HG02885 (cell line): ENCODE results near the gene PPP1R12B.
"Not testable (repeated sequence)": the region's sequence is repeated elsewhere in the genome, so short reads cannot be mapped to it uniquely, and the experiment has no call there.

Source experiments
- ATAC-seq: cut with Tn5 transposase; IDR thresholded peaks from one replicate; pipeline ENCODE4 v1.9.1; 2021; ENCODE audit warnings: mild to moderate bottlenecking; ENCODE audit not compliant: unreplicated experiment, poor library complexity

The PPP1R12B gene

DNA sequence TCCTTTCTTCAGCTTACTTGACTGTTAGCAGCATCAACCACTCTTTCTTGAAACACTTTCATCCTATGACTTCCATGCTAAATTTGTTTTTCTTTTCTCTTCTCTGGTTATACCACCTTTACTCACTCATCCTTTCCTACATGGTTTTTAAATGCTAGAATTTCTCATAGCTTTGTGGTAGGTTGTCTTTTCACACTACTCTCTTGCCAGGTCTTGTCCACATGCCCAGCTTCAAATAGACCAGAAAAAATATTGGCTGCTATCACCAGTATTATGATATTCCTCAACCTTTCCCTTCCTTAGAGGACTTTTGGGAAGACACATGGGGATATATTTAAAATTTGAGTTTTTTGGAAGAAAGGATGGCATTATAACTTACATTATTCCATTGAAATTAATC, 48.8 kb downstream of the PPP1R12B start:
- ATAC-seq: no peak

DNA sequence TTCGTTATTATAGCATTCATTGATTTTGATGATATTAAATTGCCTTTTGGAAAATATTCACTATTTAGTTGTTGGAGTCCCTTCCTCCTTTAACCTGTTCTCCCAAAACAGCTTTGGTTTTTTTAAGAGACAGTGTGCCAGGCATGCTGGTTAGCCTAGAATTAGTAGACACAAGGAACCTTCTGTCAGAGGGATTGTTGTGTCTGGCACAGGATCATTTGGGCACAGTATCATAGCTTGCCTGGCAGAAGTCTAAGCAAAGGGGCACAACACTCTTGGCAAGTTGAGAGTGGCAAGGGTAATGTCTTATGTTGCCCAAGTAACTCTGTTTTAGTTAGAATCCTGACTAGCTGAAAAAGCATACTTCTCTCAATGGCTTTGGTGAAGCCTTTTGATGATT, 49.9 kb downstream of the PPP1R12B start:
- ATAC-seq: not testable (repeated sequence)

DNA sequence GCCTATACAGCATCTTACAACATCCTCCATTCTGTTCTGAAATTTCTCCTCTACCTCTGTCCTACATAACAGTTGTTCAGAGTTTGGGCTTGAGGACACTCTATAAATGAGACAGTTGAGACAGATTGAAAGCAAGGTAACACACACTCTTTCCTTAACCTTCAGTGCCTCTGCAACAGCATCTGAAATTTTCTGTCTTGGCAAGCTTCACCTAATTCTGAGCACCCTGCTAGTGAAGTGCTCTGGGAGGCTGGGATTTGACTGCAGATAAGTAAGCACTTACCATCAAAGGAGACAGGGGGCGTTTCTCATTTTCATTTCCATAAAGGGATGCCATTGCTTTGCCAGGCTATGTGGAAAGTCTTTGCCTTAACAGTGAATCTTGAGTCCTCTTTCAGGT, 53.3 kb downstream of the PPP1R12B start:
- ATAC-seq: not testable (repeated sequence)

DNA sequence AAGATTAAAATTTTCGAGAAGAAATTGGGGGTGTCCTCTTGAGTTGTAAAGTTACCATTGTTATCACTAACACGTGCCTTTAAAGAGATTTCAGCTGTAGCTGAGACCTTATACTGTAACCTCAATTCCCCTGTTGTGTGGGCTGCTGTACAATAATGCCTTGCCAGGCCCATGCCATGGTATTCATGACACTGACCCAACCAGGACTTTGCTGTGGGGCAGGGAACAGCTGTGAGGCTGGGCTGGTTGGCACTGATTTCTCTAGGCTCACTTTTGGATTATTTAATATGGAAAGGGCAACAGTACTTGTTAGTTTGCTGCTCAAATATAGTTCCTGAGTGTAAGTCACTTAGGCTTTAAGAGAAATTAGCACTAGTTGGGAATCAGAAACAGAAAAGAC, 54.9 kb downstream of the PPP1R12B start:
- not testable (repeated sequence) for ATAC-seq

DNA sequence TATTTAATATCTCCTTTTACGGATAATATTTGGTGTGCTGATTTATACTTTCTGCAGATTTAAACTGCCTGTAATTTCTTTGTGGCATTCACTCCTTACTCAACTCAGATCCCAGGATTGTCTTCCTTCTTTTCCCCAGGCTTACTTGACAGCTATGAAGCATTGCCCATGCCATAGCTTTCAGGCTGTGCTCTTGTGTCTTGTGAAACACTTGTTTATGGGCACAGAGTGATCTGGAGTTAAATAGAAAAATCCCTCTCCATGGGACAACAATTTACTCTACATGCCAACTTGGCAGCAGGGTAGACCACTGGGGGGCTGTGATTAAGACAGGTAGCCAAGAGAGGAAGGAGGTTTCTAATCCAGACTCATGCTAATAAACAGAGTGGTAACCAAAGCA, 57.4 kb downstream of the PPP1R12B start:
- no peak for ATAC-seq

DNA sequence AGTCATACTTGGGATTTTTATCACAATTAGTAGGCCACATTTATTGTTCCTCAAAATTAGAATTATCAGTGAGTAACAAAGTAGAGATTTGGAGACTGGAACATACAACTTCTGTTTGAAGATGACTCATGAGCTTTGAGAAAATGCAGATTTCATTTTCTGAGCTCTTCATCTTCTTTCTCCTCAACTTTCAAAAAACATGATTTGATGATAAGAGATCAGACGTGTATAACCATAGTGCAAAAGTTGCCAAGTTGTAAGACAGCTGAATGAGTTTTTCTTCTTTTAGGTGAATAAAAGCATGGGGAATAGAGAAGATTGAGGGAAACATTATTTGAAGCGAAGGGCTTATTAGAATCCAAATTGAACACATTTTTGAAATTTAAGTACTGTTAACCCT, 58.4 kb downstream of the PPP1R12B start:
- not testable (repeated sequence) for ATAC-seq

DNA sequence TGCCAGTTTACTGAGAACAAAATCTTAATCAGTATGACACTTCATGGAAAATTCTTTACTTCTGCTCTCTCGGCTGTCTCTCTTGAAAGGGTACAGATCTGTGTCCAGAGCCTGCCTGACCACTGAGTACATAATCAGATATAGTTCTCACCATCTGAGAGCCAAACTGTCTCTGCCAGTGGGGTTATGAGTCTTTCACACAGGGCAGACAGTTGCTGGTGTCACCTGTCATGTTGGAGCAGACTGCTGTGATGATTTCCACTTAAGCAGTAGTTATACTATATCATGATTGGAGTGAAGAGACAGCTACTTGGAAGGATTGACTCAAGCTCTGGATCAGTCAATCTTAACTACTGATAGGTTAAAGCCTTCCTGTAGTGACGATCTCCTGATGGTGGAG, 58.9 kb downstream of the PPP1R12B start:
- ATAC-seq: not testable (repeated sequence)

DNA sequence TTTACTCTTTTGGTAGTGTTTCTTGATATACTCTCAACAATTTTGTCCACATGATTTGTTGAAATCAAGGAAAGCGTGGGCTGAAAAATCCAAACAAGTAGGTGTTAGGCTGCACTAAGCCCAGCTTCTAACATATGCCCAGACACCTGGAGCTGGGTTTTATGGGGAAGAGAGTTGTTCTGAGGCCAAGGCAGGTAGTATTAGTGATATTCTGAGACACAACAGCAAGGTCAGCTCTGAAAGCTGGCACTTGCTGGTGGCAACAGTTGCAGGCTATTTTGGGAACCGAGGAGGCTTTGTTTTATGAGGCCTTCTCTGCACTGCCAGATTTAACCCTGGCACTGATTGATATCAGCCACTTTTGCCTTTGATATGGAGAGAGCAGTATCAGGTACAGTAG, 61.8 kb downstream of the PPP1R12B start:
- ATAC-seq: not testable (repeated sequence)

DNA sequence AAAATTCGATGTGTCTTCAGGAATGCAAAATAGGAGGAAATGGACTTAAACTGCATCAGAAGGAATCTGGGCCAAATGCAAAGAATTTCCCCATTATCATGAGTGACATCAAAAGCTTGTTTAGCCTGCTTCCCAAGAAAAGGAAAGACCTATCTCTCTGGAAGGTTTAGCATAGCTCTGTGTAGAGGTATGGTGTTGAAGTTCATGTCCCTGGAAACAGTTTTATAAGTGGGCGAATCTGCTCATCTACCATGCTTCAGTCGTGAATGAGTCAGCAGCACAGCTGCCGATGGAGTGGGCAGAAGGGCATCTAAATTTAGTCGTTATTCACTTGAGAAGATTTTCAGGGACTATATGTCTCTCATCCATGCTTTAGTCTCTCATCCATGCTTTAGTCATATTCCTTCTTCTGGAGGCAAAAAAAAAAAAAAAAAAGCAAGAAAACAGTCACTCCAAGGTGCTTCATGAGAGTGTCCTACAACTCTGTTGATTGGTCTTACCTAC, 62.4 kb downstream of the PPP1R12B start:
- not testable (repeated sequence) for ATAC-seq

DNA sequence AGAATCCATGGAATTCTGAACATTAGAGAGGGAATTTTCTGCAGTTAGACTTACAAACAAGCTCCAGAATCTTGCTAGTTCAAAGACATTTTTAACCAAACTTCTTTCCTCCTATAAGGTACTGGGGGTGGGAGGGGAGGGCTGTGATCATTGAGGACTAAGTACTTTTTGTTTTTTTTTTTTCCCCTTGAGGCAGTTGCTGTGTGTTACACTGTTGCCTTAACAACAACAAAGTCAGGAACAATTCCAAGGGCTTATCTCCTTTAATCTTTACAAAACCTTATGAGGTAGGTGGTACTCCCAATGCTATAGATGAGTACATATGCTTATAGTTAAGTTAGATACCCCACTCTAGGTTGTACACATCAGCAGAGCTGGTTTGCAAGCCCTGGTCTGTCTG, 62.9 kb downstream of the PPP1R12B start:
- no peak for ATAC-seq

DNA sequence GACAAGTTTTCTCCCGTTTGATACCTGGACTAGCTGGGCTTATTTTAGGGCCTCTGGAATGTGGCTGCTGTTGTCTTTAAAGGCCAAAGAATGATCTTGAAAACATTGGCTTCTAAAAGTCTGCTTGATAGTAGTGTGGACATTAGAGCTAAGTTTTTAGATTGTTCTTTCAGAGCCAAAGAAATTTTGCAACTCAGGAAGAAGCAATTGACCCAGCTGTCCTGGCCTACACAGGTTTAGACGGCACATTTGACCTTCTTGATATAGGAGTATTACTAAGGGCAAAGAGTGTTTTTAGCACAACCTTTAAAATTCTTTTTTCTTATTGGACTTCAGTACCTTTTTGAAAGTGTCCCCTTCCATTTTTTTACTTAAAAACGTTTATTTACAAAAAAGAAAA, 63.9 kb downstream of the PPP1R12B start:
- ATAC-seq: not testable (repeated sequence)

DNA sequence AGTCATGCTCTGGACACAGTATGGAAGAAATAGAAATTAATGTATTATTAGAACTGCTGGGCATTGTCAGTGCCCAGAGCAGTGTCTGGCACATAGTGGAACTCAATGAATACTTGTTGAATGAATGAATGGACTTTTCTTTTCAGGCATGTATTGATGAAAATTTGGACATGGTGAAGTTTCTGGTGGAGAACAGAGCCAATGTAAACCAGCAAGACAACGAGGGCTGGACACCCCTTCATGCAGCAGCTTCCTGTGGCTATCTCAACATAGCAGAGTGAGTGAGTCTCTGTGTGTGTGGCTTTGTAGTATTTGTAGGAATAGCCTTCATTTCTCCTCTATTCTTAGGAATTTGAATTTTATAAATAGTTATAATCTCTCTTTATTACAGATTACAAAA, 68.1 kb downstream of the PPP1R12B start:
- no peak for ATAC-seq

DNA sequence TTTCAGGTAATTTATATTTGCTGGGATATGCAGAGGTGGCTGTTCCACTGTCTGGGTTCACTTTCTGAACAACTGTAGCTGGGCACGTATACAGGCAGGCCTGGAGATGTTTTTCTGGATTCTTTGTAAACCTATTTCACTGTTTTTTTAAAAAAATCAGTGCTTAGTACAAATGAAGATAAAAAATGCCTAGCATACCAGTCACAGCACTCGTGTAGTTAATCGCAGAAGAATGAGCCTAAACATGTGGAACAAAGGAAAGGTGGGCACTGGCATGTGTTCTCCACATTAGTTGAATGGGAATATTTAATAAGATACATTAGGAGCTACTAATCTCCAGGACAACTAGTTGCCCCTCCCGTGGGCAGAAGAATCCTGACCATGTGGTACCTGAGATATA, 68.6 kb downstream of the PPP1R12B start:
- not testable (repeated sequence) for ATAC-seq

DNA sequence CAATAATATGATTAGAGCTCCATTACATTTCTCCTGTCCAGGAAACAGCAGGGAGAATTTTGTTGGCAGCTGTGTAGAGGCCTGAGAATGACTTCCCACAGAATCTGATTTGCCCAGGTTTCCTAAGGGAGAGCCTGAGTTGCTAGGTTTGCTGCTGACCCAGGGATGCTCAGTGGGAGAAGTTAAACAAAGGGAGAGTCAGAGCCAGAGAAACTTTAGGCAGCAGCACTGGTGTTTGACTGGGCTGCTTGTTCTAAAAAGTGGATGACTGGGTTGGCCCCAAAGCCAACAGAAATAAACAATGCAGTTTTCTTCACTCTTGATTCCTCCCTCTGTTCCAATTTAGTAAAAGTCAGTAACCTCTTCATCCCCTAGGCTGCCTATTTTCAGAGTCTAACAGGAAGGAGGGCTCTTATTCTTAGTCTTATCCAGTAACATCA, 69.3 kb downstream of the PPP1R12B start:
- ATAC-seq: not testable (repeated sequence)

DNA sequence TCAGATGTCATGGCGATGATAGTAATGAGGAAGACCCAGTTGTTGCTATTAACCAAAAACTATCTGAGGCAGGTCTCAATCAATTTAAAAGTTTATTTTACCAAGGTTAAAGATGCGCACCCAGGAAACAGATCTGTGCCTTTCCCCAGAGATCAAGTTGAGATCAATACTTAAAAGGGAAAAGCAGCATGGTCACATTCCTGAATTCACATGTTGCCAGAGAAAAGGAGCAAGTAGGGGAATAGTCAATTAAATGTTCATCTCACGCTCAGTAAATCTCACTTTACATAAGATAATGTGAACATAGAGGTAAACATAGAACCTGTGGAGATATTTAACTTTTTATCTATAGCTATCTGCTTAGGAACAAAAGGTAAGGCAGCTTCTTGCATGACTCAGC, 71.2 kb downstream of the PPP1R12B start:
- not testable (repeated sequence) for ATAC-seq

DNA sequence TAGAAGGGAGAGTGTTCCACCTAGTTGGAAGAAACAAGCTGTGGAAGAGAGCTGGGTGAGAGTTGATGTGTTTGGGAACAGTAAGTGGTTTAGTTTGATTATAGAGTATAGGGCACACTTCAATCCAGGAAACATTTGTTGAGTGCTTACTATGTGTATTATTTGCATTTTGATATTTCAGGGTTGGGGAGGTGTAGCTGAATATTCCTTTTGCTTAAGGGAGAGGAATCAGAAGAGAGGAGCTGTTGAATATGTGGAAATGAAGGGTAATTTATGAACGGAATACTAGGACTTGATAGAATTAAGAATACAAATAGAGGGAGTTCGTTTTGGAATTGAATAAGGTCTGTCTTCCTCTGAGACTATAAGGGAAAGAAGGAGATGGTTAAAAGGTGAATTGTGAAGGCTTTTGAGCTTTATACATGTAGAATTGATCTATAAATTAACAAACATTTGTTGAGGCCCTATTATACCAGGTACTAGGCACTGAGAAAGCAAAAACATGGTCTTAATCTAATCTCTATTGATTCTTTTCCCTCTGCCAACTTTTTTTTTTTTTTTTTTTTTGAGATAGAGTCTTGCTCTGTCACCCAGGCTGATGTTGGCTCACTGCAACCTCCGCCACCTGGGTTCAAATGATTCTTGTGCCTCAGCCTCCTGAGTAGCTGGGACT, 72.1 kb downstream of the PPP1R12B start:
- ATAC-seq: not testable (repeated sequence)

DNA sequence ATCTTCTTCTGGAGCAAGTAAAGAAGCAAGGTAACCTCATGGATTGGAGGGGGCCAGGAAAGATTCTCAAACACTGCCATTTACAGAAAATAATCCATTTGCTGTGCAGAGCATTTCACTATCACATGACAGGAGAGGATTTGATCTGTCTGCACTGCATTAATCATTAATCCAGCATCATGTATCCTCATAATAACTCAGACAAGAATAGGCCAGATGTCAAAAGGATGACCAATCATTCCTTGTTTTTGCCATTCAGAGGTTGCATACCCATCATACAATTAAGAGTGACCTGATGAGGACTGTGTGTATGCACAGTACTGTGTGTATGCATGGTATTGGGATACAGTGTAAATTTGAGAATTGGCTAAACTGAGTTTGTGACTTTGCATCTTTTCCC, 74.2 kb downstream of the PPP1R12B start:
- ATAC-seq: not testable (repeated sequence)

DNA sequence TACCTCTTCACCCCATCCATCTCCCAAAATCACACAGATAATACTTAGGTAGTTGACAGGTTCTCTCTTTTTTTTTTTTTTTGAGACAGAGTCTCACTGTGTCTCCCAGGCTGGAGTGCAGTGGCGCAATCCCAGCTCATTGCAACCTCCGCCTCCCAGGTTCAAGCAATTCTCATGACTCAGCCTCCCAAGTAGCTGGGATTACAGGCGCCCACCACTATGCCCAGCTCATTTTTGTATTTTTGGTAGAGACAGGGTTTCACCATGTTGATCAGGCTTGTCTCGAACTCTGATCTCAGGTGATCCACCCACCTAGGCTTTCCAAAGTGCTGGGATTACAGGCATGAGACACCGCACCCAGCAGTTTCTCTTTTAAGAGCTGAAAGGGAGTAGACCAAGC, 75.8 kb downstream of the PPP1R12B start:
- not testable (repeated sequence) for ATAC-seq

DNA sequence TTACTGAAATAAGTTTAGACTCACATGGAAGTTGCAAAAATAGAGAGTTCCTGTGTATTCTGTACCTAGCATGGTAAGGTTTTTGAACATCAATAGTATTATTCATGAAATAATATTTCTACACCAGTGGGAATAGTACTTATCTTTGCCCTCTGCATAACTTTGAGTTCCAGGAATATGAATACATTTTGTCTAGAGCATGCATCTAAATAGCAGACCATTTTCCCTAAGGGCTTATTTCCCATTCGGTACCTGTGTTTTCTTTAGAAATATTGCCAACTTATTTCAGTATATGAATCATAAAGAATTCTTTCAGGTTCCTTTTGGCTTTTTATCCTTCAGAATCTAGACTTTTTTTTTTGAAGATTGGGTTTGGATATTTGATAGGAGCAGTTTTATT, 81.6 kb downstream of the PPP1R12B start:
- ATAC-seq: not testable (repeated sequence)

DNA sequence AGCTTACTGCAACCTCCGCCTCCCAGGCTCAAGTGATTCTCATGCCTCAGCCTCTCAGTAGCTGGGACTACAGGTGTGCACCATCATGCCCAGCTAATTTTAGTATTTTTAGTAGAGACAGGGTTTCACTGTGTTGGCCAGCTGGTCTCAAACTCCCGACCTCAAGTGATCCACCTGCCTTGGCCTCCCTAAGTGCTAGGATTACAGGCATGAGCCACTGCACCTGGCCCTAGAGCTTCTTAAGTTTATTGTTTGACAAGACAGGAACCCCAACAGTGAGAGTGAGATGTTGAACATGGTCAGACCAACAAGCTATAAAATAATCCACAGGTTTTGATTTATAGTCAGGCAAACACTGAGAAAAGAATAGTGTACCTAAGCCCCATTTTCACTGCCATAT, 83.8 kb downstream of the PPP1R12B start:
- not testable (repeated sequence) for ATAC-seq

DNA sequence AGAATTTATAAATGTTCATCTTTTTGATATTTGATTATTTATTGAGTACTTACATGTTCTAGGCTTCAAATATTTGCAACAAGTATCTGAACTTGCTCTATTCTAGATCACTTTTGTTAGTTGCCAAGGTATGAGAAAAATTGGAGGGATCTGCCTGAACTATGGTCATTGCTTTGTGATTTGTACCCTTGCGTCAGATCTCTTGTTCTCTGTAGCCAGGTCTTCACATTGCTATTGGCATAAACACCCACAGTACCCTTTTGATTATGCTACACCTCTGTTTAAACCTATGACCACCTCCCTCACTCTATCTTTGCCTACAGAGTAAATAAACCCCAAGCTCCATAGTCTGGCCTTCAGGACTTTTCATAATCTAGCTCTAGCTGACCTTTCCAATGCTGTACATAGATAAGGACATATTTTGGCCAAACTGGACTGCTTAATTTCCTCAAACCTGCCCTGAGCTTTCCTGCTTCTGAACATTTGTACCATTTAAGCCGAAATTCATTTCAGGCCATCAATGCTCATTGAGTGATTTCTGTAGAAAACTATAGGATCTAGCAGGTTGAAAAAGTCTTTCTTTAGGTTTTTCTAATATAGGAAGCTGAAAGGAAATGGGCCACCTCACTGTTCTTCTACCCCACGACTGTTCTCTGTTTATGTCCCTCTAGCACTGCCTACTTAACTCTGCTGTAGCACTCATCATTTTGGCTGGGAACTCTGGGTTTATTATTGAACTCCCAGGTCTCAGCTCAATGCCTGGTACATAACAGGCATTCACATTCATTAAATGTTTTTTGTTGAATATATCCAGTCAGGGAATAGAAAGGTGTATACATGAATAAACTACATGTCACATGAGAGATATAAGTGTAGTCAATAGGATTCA, 84.9 kb downstream of the PPP1R12B start:
- no peak for ATAC-seq
